IMR-90 (cell line): ENCODE data around the gene CCDC7. TPM values are rescaled to one million over a fixed set of nuclear protein-coding genes. Genes with fewer than 3 reads are reported as not detected.
"Not testable (repeated sequence)": the region's sequence is repeated elsewhere in the genome, so short reads cannot be mapped to it uniquely, and the experiment has no call there.

Source experiments
- ATAC-seq: fragments of 200-7000 bp; cut with Tn5 transposase; 2 replicates; pipeline ENCODE4 v1.9.1; 2020; ENCODE audit warnings: low read depth, mild to moderate bottlenecking, moderate library complexity
- BruUV-seq: library from RNA; stranded (reverse); fragments of 400-500 nt; replicated peaks from 2 replicates; lab custom pipeline; 2021; lab: Mats Ljungman, UMichigan
- CTCF ChIA-PET: fragments of 300-600 bp; formaldehyde crosslinking; extraction: SDS; loops from one replicate; lab custom pipeline; 2021; ENCODE audit warnings: antibody characterized with exemption; lab: Yijun Ruan, JAX
- POLR2A ChIA-PET: fragments of 300-600 bp; sonication (Branson Sonifier 250); formaldehyde crosslinking; loops from one replicate; lab custom pipeline; 2022; ENCODE audit warnings: antibody characterized with exemption; ENCODE audit not compliant: unreplicated experiment; lab: Charles Lee
- DNase-seq: peaks from one replicate; pipeline ENCODE4 v3.0.0; 2013
- H2AFZ ChIP-seq: replicated peaks from 2 replicates; pipeline ENCODE3; 2013; ENCODE audit warnings: low read length, mild to moderate bottlenecking; ENCODE audit not compliant: poor library complexity
- H2AK5ac ChIP-seq: 2 replicates; pipeline ENCODE4 v1.6.1; 2013; ENCODE audit warnings: low read depth, low read length, inconsistent platforms
- H2AK9ac ChIP-seq: replicated peaks from 2 replicates; pipeline ENCODE3; 2013; ENCODE audit warnings: mild to moderate bottlenecking, low read depth, low read length, moderate library complexity; ENCODE audit not compliant: poor library complexity
- H2BK120ac ChIP-seq: 2 replicates; pipeline ENCODE4 v1.6.1; 2013; ENCODE audit warnings: low read depth, low read length, inconsistent platforms
- H2BK15ac ChIP-seq: 3 replicates; pipeline ENCODE4 v1.6.1; 2013; ENCODE audit warnings: low read depth, low read length, inconsistent platforms
- H2BK20ac ChIP-seq: 2 replicates; pipeline ENCODE4 v1.6.1; 2013; ENCODE audit warnings: low read depth, mild to moderate bottlenecking, inconsistent platforms, low read length, moderate library complexity
- H2BK5ac ChIP-seq: 2 replicates; pipeline ENCODE4 v1.6.1; 2013; ENCODE audit warnings: mild to moderate bottlenecking, low read depth, low read length, inconsistent platforms; ENCODE audit not compliant: poor library complexity, severe bottlenecking
- H3K14ac ChIP-seq: replicated peaks from 2 replicates; pipeline ENCODE4 v1.6.1; 2013; ENCODE audit warnings: low read depth, low read length, inconsistent platforms
- H3K18ac ChIP-seq: 2 replicates; pipeline ENCODE4 v1.6.1; 2013; ENCODE audit warnings: low read depth, low read length, control low read depth
- H3K23ac ChIP-seq: 2 replicates; pipeline ENCODE4 v1.6.1; 2013; ENCODE audit warnings: low read depth, low read length, inconsistent platforms
- H3K27ac ChIP-seq: 2 replicates; pipeline ENCODE4 v1.5.1; 2013; ENCODE audit warnings: mild to moderate bottlenecking, control low read depth, low read length; ENCODE audit not compliant: insufficient read depth
- H3K27me3 ChIP-seq: 2 replicates; pipeline ENCODE4 v1.6.1; 2013; ENCODE audit warnings: low read length; ENCODE audit not compliant: control insufficient read depth, insufficient read depth
- H3K36me3 ChIP-seq: 2 replicates; pipeline ENCODE4 v1.6.1; 2013; ENCODE audit warnings: low read length, mixed read lengths; ENCODE audit not compliant: control insufficient read depth, insufficient read depth
- H3K4ac ChIP-seq: 2 replicates; pipeline ENCODE4 v1.6.1; 2013; ENCODE audit warnings: low read depth, low read length, inconsistent platforms
- H3K4me1 ChIP-seq: 2 replicates; pipeline ENCODE4 v1.6.1; 2013; ENCODE audit warnings: low read length, mixed read lengths; ENCODE audit not compliant: control insufficient read depth, insufficient read depth
- H3K4me2 ChIP-seq: 2 replicates; pipeline ENCODE4 v1.6.1; 2013; ENCODE audit warnings: low read depth, mild to moderate bottlenecking, control low read depth, low read length, moderate library complexity
- H3K4me3 ChIP-seq: 2 replicates; pipeline ENCODE4 v1.5.1; 2013; ENCODE audit warnings: low read depth, mild to moderate bottlenecking, control low read depth, low read length, moderate library complexity; ENCODE audit not compliant: insufficient read depth
- H3K56ac ChIP-seq: 2 replicates; pipeline ENCODE4 v1.6.1; 2013; ENCODE audit warnings: low read length, inconsistent platforms; ENCODE audit not compliant: insufficient read depth; ENCODE audit errors: extremely low read depth
- H3K79me1 ChIP-seq, 2 experiments: 2 replicates each; pipeline ENCODE4 v1.6.1; 2013; ENCODE audit warnings: low read length in 2 of 2, inconsistent platforms in 1 of 2, low read depth in 1 of 2
- H3K9ac ChIP-seq: 2 replicates; pipeline ENCODE4 v1.6.1; 2013; ENCODE audit warnings: low read depth, low read length, control low read depth
- H3K9me1 ChIP-seq: 2 replicates; pipeline ENCODE4 v1.6.1; 2013; ENCODE audit warnings: low read length, inconsistent platforms; ENCODE audit not compliant: insufficient read depth
- H3K9me3 ChIP-seq: 2 replicates; pipeline ENCODE4 v1.6.1; 2013; ENCODE audit warnings: low read length; ENCODE audit not compliant: control insufficient read depth, insufficient read depth
- H4K20me1 ChIP-seq: 2 replicates; pipeline ENCODE4 v1.6.1; 2013; ENCODE audit warnings: low read length, inconsistent platforms; ENCODE audit not compliant: insufficient read depth
- H4K5ac ChIP-seq: 2 replicates; pipeline ENCODE4 v1.6.1; 2013; ENCODE audit warnings: mild to moderate bottlenecking, low read depth, low read length, control low read depth
- H4K8ac ChIP-seq, 2 experiments: 2 replicates each; pipeline ENCODE4 v1.6.1; 2013; ENCODE audit warnings: low read depth in 2 of 2, low read length in 2 of 2, control low read depth in 1 of 2, inconsistent platforms in 1 of 2
- H4K91ac ChIP-seq: 2 replicates; pipeline ENCODE4 v1.6.1; 2013; ENCODE audit warnings: low read depth, low read length, inconsistent platforms; ENCODE audit not compliant: insufficient read depth
- MAZ ChIP-seq: IDR thresholded peaks from 2 replicates; pipeline ENCODE4 v1.6.1; 2012; ENCODE audit warnings: low read depth, mild to moderate bottlenecking, low read length, improper control_type of control experiment, moderate library complexity, borderline replicate concordance
- SMC3 ChIP-seq: fragments of 150-350 bp; IDR thresholded peaks from 2 replicates; pipeline ENCODE4 v1.6.1; 2016; ENCODE audit warnings: low read depth, mild to moderate bottlenecking, antibody characterized with exemption, low read length, moderate library complexity
- USF2 ChIP-seq: fragments of 150-350 bp; IDR thresholded peaks from 2 replicates; pipeline ENCODE4 v1.6.1; 2017; ENCODE audit warnings: mild to moderate bottlenecking, antibody characterized with exemption, low read length, low read depth
- WGBS, 2 experiments: methylation state at CpG; one replicate each; pipeline versions ENCODE4 v1.1.5 to v1.1.7; 2013; ENCODE audit warnings: missing lambda C conversion rate in 2 of 2; ENCODE audit not compliant: insufficient read length in 1 of 2; ENCODE audit errors: extremely low coverage in 2 of 2; 5-methylcytosine and 5-hydroxymethylcytosine counted together
- dilution Hi-C: fragments of 300-500 bp; cut with HindIII; formaldehyde crosslinking; loops from one replicate; pipeline ENCODE4 v1.14.3; 2018; ENCODE audit warnings: low sequenced_read_pairs; ENCODE audit not compliant: unreplicated experiment
- in situ Hi-C: fragments of 300-500 bp; cut with MboI; formaldehyde crosslinking; loops from 3 replicates; pipeline ENCODE4 v1.14.3; 2019; ENCODE audit warnings: low sequenced_read_pairs, inconsistent platforms, mixed read lengths
- intact Hi-C: fragments of 100-400 bp; cut with micrococcal nuclease; formaldehyde crosslinking; loops from 2 replicates; pipeline ENCODE4 v1.10.0; 2022
- polyA plus RNA-seq, 3 experiments: library from polyadenylated mRNA; depleted of rRNA; stranded (reverse); fragments of >200 nt; gene quantifications; 2 replicates each; pipeline ENCODE4 v1.2.3, GENCODE V29; 2012; ENCODE audit warnings: low replicate concordance in 1 of 3
- total RNA-seq: library from RNA; depleted of rRNA; stranded (reverse); fragments of >200 nt; gene quantifications from 2 replicates; pipeline ENCODE4 v1.2.3, GENCODE V29; 2012

The CCDC7 gene
- total and polyA plus RNA-seq, 2 of the 4 experiments (the other 2 are of a cell fraction) = 0.74 to 4.3 TPM

DNA sequence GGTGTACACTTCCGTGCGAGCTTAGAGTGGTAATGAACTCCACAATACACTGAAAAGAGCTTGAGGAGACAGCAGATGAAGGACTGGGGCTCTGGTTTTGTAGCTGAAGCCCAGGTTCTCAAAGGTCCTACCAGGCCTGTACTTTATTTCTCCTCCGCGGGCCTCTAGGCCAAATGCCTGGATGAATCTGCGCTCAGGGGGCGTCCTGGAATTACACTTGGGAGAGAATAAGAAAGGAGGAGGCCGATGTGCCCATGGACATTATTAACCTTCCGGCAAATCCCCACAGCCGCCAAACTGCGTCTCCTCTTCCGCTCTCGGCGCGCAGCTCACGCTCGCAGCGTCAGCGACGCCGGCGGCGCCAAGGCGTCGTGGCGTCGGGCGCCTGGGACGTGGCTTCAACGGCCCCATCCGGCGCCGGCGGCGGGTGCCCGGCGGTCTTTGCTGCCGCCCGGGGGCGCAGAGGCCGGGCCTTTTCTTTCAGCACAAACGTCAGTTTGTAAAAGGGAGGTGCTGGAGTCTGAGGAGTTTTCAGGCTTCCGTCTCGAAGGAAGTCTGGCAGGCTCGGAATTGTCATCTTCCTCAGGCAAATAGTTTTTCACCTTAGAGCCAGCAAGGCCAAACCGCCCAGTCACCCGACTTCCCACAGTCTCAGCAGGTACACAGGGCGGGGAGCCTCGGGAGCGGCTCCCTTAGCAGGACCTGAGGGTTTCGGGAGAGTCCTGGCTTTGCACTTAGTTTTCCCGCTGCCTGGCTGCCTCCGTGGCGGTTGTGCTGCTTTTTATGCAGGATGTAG, at the start of gene CCDC7 (continued):
- TF ChIP-seq USF2 (no peak), SMC3 (peak; percentile 38), MAZ (peak; percentile 54)

- H3K18ac ChIP-seq, H3K14ac ChIP-seq, H4K8ac ChIP-seq, H3K36me3 ChIP-seq, H3K4me1 ChIP-seq, H4K5ac ChIP-seq, H3K27ac ChIP-seq, H3K9me1 ChIP-seq, H2BK5ac ChIP-seq, H2AK9ac ChIP-seq, H2BK20ac ChIP-seq, H3K4me3 ChIP-seq, H3K4ac ChIP-seq, H4K20me1 ChIP-seq, POLR2A ChIA-PET, H2BK15ac ChIP-seq, H3K79me1 ChIP-seq, H3K9ac ChIP-seq, intact Hi-C loops, H3K27me3 ChIP-seq, H2BK120ac ChIP-seq, ATAC-seq, BruUV-seq, H3K9me3 ChIP-seq, H3K56ac ChIP-seq, dilution Hi-C loops, CTCF ChIA-PET, H2AK5ac ChIP-seq, H3K4me2 ChIP-seq, H4K91ac ChIP-seq, in situ Hi-C loops, H3K23ac ChIP-seq, DNase-seq, H2AFZ ChIP-seq: not testable (repeated sequence)
- 100% methylated on average over 1 of the region's 3 CpGs; no CpG with 5 or more reads in 1 of the 2 experiments for WGBS, 2 experiments
Measured at GRCh38 chr10:32397163-32397562, 48.8 kb upstream of the CCDC7 start.

DNA sequence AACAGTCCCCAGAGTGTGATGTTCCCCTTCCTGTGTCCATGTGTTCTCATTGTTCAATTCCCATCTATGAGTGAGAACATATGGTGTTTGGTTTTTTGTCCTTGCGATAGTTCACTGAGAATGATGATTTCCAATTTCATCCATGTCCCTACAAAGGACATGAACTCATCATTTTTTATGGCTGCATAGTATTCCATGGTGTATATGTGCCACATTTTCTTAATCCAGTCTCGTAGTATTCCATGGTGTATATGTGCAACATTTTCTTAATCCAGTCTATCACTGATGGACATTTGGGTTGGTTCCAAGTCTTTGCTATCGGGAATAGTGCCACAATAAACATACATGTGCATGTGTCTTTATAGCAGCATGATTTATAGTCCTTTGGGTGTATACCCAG, 46.2 kb upstream of the CCDC7 start:
- in situ Hi-C loops = not testable (repeated sequence)

More for the DNA sequence above, 46.2 kb upstream of the CCDC7 start:
- H3K9me1 ChIP-seq, H3K18ac ChIP-seq, dilution Hi-C loops, H4K8ac ChIP-seq, H3K56ac ChIP-seq, H2BK15ac ChIP-seq, H3K9me3 ChIP-seq, BruUV-seq, POLR2A ChIA-PET, H4K5ac ChIP-seq, H2AFZ ChIP-seq, DNase-seq, ATAC-seq, H2AK5ac ChIP-seq, intact Hi-C loops, H2BK5ac ChIP-seq, H2AK9ac ChIP-seq, H3K27me3 ChIP-seq, H4K91ac ChIP-seq, H2BK120ac ChIP-seq, CTCF ChIA-PET, H4K20me1 ChIP-seq, H2BK20ac ChIP-seq, H3K36me3 ChIP-seq, H3K4me2 ChIP-seq, H3K4me1 ChIP-seq, H3K27ac ChIP-seq, H3K4ac ChIP-seq, H3K14ac ChIP-seq, H3K79me1 ChIP-seq, H3K4me3 ChIP-seq, H3K23ac ChIP-seq, H3K9ac ChIP-seq: not testable (repeated sequence)
- WGBS, 2 experiments = no CpG with 5 or more reads among the region's 3 CpGs
